A673 (cell line): ENCODE results near the gene ZNF831.

Source experiments
- EZH2 ChIP-seq: fragments of 200-600 bp; sonication (generic); IDR thresholded peaks from 2 replicates; pipeline ENCODE4 v1.6.1; 2017; ENCODE audit warnings: borderline replicate concordance, low read depth, mild to moderate bottlenecking, mixed read lengths, antibody characterized with exemption, low read length; ENCODE audit not compliant: poor library complexity, severe bottlenecking
- TF ChIP-seq, protein P1 (sequence below): fragments of 300-800, 200-600 bp; sonication (generic); conservative IDR thresholded peaks from 2 replicates; pipeline ENCODE4 v1.5.1; 2017; ENCODE audit warnings: low read depth, mild to moderate bottlenecking, antibody characterized with exemption, low read length, moderate library complexity, mixed read lengths

GRCh38 chr20:59125332-59125731, 38.3 kb upstream of the ZNF831 start:
- TF ChIP-seq, protein P1, sequence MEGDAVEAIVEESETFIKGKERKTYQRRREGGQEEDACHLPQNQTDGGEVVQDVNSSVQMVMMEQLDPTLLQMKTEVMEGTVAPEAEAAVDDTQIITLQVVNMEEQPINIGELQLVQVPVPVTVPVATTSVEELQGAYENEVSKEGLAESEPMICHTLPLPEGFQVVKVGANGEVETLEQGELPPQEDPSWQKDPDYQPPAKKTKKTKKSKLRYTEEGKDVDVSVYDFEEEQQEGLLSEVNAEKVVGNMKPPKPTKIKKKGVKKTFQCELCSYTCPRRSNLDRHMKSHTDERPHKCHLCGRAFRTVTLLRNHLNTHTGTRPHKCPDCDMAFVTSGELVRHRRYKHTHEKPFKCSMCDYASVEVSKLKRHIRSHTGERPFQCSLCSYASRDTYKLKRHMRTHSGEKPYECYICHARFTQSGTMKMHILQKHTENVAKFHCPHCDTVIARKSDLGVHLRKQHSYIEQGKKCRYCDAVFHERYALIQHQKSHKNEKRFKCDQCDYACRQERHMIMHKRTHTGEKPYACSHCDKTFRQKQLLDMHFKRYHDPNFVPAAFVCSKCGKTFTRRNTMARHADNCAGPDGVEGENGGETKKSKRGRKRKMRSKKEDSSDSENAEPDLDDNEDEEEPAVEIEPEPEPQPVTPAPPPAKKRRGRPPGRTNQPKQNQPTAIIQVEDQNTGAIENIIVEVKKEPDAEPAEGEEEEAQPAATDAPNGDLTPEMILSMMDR = no peak
- TF ChIP-seq EZH2 = no peak
